Esophagus muscularis mucosa (tissue), 4 donors: ENCODE data around the gene CFAP74. TPM values are rescaled to one million over a fixed set of nuclear protein-coding genes. Genes with fewer than 3 reads are reported as not detected.

ENCODE experiments used
- DNase-seq: peaks from one replicate; pipeline ENCODE4 v3.0.0-alpha.2; 2017; ENCODE audit errors: extremely low spot score
- H3K27ac ChIP-seq, 4 donors: fragments of 200-600 bp; sonication (generic); replicated peaks in 1 of 4; 1 replicate in 3 of 4; 2 replicates in 1 of 4; pipeline ENCODE4 v1.5.1; 2016 to 2019; ENCODE audit warnings: mild to moderate bottlenecking in 1 of 4
- H3K27me3 ChIP-seq, 4 donors: fragments of 200-600 bp; sonication (generic); one replicate each; pipeline versions ENCODE4 v1.5.1 to v1.6.0; 2016 to 2019
- H3K36me3 ChIP-seq, 4 donors: fragments of 200-600 bp; sonication (generic); one replicate each; pipeline ENCODE4 v1.5.1; 2016 to 2019
- H3K4me1 ChIP-seq, 4 donors: fragments of 200-600 bp; sonication (generic); one replicate each; pipeline ENCODE4 v1.5.1; 2016 to 2019
- H3K4me3 ChIP-seq, 4 donors: fragments of 200-600 bp; sonication (generic); 1 replicate in 2 of 4; 2 replicates in 2 of 4; pipeline ENCODE4 v1.5.1; 2016 to 2019; ENCODE audit warnings: mild to moderate bottlenecking in 4 of 4, moderate library complexity in 1 of 4
- H3K9me3 ChIP-seq, 4 donors: fragments of 200-600 bp; sonication (generic); 1 replicate in 3 of 4; 2 replicates in 1 of 4; pipeline ENCODE4 v1.5.1; 2016 to 2019
- CTCF ChIP-seq, 3 experiments: fragments of 200-600 bp in 2 of 3; fragments of 450-650 bp in 1 of 3; sonication (generic) in 2 of 3; IDR thresholded peaks; one replicate each; pipeline ENCODE4 v1.5.1; 2017 to 2019; ENCODE audit warnings: antibody characterized with exemption in 3 of 3, mild to moderate bottlenecking in 2 of 3, moderate library complexity in 1 of 3
- EP300 ChIP-seq: sonication (generic); formaldehyde crosslinking; IDR thresholded peaks from one replicate; pipeline ENCODE4 v1.6.1; 2017; ENCODE audit warnings: antibody characterized with exemption
- POLR2A ChIP-seq: fragments of 450-650 bp; IDR thresholded peaks from one replicate; pipeline ENCODE4 v1.6.1; 2017; ENCODE audit warnings: antibody characterized with exemption, moderate library complexity, mild to moderate bottlenecking, low read depth
- POLR2AphosphoS5 ChIP-seq, 2 donors: sonication (generic); formaldehyde crosslinking; IDR thresholded peaks; one replicate each; pipeline ENCODE4 v1.6.1; 2017; ENCODE audit warnings: antibody characterized with exemption in 2 of 2
- WGBS: methylation state at CpG from one replicate; pipeline ENCODE4 v1.1.5; 2018; 5-methylcytosine and 5-hydroxymethylcytosine counted together
- intact Hi-C: fragments of 100-400 bp; cut with DNase I; formaldehyde crosslinking; loops from one replicate; pipeline ENCODE4 v1.15.1; 2023
- total RNA-seq, 4 donors: library from RNA; depleted of rRNA; stranded (reverse); fragments of >200 nt; gene quantifications; one replicate each; pipeline versions ENCODE4 v1.1.0 to v1.2.1, GENCODE V29; 2016

Gene CFAP74
- total RNA-seq, 4 donors from 2014 or later, result not detected

GRCh38 chr1:2050793-2051682 lies 47.5 kb upstream of the CFAP74 start:
- 20% methylated on average over 35 of the region's 84 CpGs for WGBS
- Histone ChIP-seq H3K27ac (peak overlapping the region in 1 of 4 donors; percentile 18), H3K4me3 (peak overlapping the region; percentile 51 to 65 (median 53)), H3K36me3 (no peaks in the 10 kb centered on the region), H3K9me3 (no peaks in the 10 kb centered on the region), H3K4me1 (peaks cover 15 to 29% (median 23%) of the 10 kb centered on the region in 4 donors), H3K27me3 (peaks cover 0 to 86% (median 38%) of the 10 kb centered on the region in 4 donors)
- intact Hi-C loops, result no loop called here
- DNase-seq, result no peak
- no peak for TF ChIP-seq CTCF (IDR thresholded peaks at IDR 0.05)
- TF ChIP-seq POLR2AphosphoS5 (IDR thresholded peaks at IDR 0.05), result no peak
- no peak for TF ChIP-seq EP300
- no peak for TF ChIP-seq POLR2A

GRCh38 chr1:2050461-2050792 lies 46.8 kb upstream of the CFAP74 start:
- Histone ChIP-seq H3K36me3 (no peaks in the 10 kb centered on the region), H3K27ac (peak overlapping the region in 1 of 4 donors; percentile 18), H3K9me3 (no peaks in the 10 kb centered on the region), H3K4me1 (peaks cover 17 to 35% (median 28%) of the 10 kb centered on the region in 4 donors), H3K4me3 (peak overlapping the region; percentile 51 to 65 (median 53)), H3K27me3 (peaks cover 0 to 86% (median 38%) of the 10 kb centered on the region in 4 donors)
- TF ChIP-seq POLR2AphosphoS5 (IDR thresholded peaks at IDR 0.05) (no peak), POLR2A (no peak), EP300 (no peak), CTCF (IDR thresholded peaks at IDR 0.05) (no peak)
- 0% methylated on average over 2 of the region's 51 CpGs for WGBS
- intact Hi-C loops, result no loop called here
- DNase-seq, result no peak

- peak within 1 kb of the TSS; percentile 51 to 65 (median 53) for H3K4me3 ChIP-seq
- 0% methylated on average over 1 of the region's 83 CpGs for WGBS
- H3K9me3 ChIP-seq, result no peaks in the 10 kb centered on the region
- intact Hi-C loops, result loop anchor here (5.0 kb wide), 1 partner anchor 93 kb away; no protein-coding TSS in a partner anchor
- peak within 1 kb of the TSS in 1 of 4 donors; percentile 18 for H3K27ac ChIP-seq
- peaks cover 0 to 89% (median 38%) of the 10 kb centered on the region in 4 donors for H3K27me3 ChIP-seq
- no peaks in the 10 kb centered on the region for H3K36me3 ChIP-seq
- TF ChIP-seq POLR2A, result no peak
- no peak for TF ChIP-seq CTCF (IDR thresholded peaks at IDR 0.05)
- TF ChIP-seq EP300, result no peak
- no peak for TF ChIP-seq POLR2AphosphoS5 (IDR thresholded peaks at IDR 0.05)
- no peak for DNase-seq
- peaks cover 22 to 40% (median 34%) of the 10 kb centered on the region in 4 donors for H3K4me1 ChIP-seq
Observed at GRCh38 chr1:2049718-2050431, 46.3 kb upstream of the CFAP74 start, which contains the start of gene PRKCZ. TSS of gene PRKCZ (plus strand) at chr1:2050411. CDS start at chr1:2050631, 220 bp downstream.

GRCh38 chr1:2049225-2049717 lies 45.7 kb upstream of the CFAP74 start:
- Histone ChIP-seq H3K36me3 (no peaks in the 10 kb centered on the region), H3K4me3 (peak overlapping the region; percentile 51 to 65 (median 53)), H3K27ac (no peak overlapping the region), H3K4me1 (peaks cover 26 to 46% (median 40%) of the 10 kb centered on the region in 4 donors), H3K27me3 (peaks cover 0 to 95% (median 38%) of the 10 kb centered on the region in 4 donors), H3K9me3 (no peaks in the 10 kb centered on the region)
- TF ChIP-seq POLR2A (no peak), POLR2AphosphoS5 (IDR thresholded peaks at IDR 0.05) (no peak), CTCF (IDR thresholded peaks at IDR 0.05) (no peak), EP300 (no peak)
- intact Hi-C loops, result loop anchor here (5.0 kb wide), 1 partner anchor 92 kb away; no protein-coding TSS in a partner anchor
- DNase-seq, result no peak
- 46% methylated on average over 12 of the region's 14 CpGs for WGBS
